HG03175 (cell line): ENCODE results near the gene OTUB1.
"Not testable (repeated sequence)": the region's sequence is repeated elsewhere in the genome, so short reads cannot be mapped to it uniquely, and the experiment has no call there.

Source experiments
- ATAC-seq: cut with Tn5 transposase; IDR thresholded peaks from one replicate; pipeline ENCODE4 v1.9.1; 2021; ENCODE audit warnings: mild to moderate bottlenecking, moderate library complexity; ENCODE audit not compliant: unreplicated experiment

Gene OTUB1, protein sequence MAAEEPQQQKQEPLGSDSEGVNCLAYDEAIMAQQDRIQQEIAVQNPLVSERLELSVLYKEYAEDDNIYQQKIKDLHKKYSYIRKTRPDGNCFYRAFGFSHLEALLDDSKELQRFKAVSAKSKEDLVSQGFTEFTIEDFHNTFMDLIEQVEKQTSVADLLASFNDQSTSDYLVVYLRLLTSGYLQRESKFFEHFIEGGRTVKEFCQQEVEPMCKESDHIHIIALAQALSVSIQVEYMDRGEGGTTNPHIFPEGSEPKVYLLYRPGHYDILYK

DNA sequence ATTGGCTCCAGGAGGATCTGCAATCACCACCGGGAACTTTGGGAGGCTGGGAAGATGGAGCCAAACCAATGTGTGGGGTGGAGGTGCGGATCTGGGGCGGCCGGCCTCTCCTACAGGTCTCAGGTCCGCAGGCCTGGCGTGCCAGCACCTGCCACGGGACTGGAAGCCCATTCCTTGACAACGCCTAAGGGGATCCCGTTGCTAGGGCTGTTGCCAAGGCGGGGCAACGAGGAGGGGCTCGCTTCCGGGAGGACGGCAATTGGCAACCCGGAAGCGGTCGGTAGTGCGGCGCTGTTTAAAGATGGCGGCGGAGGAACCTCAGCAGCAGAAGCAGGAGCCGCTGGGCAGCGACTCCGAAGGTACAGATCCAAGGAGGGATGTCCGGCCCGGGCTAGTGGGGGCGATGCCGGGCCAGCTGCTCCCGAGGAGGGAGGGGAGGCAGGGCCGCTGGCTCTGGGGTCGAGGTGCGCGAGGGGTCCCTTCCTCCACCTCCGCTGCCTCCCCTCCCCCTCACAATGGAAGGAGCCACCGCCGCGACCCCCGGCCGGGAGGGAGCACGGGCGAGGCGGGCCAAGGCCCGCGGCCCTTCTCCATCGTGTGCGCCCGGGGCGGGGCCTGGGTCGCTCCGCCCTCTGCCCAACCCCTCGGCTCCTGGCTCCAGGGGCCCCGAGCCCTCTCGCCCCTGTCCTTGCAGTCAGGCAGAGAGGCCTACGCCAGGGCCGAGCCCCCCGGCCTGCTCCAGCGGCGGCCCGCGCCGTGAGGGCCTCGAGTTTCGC, at the start of gene OTUB1:
Gene OTUB1, plus strand, starts transcription at position 283 of the 776 bp plus-strand sequence. Its CDS starts 19 bp downstream, at position 302.
- ATAC-seq, result peak; percentile 91

DNA sequence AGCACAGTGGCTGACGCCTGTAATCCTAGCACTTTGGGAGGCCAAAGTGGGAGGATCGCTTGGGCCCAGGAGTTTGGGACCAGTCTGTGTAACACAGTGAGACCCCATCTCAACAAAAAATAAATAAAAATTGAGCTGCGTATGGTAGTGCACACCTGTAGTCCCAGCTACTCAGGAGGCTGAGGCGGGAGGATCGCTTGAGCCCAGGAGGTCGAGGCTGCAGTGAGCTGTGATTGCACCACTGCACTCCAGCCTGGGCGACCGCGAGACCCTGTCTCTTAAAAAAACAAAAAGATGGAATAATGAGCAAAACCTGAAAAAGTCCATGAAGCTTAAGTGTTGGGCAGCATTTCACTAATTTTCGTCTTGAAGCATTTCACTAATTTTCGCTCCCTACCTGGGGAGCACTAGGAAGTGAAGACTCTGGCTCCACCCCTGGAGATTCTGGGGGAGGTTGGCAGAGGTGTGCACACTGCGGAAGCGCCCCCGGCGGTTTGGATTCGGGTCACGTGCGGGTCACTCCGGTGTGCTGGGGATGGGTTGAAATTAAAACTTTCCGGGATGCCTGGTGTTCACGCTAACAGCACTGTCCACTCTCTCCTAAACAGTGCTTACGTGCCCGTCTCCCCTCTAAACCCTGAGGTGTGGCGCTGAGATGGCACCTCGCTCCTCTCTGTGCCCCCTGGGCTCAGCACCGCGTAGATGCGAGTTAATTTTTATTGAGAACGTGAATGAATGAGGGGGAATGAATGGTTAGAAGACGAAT, 48.3 kb upstream of the OTUB1 start:
- peak; percentile 15 for ATAC-seq

DNA sequence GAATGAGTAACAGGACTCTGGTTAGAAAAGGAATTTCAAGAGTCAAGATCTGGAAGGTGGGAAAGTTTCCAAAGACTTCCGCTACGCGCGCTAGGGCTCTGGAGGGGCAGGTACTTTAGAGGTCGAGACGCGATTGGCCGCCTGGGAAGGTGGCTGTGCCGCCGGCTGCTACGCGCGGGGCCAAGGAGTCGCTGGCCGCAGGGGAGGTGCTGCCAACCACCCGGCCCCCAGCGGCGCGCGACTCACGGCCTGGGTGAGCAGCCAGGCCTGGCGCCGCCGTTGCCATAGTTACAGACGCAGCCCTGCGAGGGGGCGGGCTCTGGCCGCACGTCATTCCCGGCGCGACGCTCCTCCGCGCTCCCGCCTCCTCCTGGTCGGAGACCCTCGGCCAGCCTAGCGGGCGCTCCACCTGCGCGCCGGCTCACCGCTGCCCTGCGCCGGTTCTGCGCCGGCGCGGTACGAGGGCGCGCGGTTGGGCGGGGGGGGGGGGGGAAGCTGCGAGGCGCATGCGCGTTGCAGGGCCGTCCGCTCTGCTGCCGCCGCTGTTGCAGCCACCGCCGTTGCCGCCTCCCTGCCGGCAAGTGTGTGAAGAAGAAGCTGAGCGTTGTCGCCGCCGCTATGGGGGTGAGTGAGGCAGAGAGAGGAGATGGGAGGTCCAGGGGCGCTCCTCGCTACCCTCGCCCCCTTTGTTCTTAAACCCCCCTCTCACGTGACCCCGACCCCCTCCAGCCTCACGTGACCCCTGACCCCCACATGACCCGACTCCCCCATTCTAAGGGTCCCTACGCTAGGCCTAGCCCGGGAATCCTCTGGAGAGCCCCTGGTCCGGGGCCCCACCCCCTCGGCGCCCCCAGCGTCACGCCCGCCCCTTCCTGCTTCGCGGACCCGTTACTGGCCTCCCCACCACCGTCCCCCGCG, 47.5 kb upstream of the OTUB1 start, which contains the start of gene NAA40:
Gene NAA40, plus strand, starts transcription at position 524 of the 918 bp plus-strand sequence. Its CDS starts 95 bp downstream, at position 619.
- peak; percentile 88 for ATAC-seq

DNA sequence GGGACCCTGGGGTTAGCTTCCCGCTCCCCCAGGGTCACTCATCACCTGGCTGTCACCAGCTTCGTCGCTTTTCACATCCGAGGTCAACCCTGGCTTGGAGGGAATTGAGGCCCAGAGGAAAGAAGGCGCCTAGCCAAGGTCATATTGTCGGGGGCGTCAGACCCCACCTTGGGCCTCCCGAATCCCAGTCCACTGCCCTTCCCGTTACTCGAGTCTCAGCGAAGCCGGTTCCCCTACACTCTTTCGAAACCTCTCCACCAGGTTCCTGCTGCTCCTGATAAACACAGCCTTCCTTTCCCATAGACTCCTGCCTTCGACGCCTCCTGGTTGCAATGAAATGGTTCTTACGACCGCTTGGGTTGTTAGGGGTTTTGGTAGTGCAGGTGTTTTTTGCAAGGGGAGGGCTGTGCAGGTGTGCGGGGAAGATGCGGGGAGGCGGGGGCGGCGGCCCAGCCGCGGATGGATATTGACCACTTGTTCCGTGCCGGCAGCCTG, 46.8 kb upstream of the OTUB1 start:
- ATAC-seq, result peak; percentile 1

DNA sequence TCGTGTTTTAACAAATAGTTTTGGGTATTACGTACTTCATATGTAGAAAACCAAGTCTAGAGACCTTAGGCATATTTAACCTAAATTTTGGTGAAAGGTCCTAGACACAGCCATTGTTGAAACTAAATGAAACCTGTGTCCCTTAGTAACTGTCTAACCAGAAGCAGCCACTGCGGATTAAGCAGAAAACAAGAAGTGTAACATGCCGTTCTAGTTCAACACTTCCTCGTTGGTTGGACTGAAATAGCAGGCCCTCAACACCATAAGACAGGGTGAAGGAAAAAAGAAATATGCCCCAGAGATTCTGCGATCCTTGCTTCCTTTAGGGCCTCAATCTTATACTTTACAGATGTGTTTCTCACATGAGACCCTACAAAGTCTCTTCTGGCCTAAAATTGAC, 45.5 kb upstream of the OTUB1 start:
- no peak for ATAC-seq

DNA sequence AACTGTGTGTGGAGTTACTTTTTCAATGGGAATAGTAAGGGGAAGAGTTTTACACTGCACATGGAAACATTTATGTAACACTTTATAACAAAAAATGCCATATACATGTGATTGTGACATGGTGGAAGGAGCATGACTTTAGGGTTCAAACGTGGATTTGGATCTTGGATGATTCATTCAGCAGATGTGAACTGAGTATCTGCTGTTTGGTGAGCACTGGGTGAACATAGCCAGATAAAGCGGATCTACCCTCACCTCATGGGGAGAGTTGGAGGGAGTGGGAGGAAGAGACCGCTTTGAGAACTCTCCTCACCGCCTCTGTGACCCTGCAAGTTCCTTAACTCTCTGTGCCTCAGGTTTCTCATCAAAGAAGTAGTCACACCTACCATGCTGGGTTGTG, 44.3 kb upstream of the OTUB1 start:
- no peak for ATAC-seq

DNA sequence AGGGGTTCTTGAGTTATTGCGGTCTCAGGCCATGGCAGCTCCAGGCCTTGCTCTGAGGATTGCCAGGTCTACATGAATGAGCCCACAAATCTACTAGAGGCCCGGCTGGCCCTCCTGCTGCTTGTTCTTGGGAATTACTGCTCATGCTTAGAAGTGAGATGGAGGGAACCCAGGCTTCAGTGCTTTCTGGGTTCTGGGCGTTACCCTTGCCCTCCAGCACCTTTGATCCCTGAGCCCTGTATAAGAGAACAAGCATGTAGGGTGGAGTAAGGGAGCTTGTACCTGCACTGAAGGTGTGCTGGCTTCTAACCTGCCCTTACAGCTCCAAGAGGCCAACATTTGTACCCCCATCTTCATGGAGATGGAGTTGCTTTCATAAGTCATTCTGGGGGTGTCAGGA, 43.4 kb upstream of the OTUB1 start:
- ATAC-seq, result no peak

DNA sequence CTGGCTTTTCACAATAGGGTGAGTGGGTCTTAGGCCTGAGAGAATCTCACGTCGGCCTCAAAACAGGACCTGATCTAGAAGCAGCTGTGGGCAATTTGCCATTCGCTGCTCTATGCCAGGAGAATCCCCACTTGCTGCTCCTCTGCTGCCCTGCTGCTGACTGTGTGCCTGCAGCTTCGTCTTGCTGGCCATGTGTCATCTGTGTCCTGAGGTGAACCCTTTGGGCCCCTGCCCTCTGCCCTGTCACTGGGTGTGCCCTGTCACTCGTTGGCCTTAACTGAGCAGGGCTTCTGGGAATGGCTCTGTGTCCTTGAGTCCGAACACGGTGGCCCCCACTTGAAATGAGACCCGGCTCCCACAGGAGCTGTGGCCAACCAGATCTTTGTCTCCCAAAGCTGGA, 41.3 kb upstream of the OTUB1 start:
- no peak for ATAC-seq

DNA sequence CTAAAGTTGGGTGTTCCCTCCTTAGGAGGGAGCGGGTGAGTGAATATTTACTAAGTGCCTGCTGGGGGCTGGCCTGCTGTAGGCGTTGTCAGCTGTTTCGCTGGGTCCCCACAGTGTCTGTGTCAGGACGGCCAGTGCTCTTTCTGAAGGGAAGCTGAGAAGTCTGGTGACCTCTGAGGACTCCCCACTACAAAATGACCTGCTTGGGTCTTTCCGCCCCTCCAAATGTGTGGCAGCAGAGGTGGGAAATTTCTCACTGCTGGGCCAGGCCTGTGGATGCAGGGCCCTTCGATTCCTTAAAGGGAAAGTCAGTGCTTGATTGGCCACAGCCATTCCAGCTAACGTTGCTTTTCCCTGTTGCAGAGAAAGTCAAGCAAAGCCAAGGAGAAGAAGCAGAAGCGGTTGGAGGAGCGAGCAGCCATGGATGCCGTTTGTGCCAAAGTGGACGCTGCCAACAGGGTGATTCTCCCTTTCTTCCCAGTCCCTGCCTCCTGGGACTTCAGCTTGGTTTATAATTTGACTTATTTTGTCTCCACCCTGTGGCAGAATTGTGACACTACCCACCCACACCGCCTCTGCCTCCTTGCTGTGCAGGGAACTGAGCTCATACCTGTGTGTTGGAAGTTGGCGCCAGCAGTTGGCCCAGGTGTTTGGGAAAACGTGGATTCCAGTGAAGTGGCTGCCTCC, 40.6 kb upstream of the OTUB1 start:
- no peak for ATAC-seq

DNA sequence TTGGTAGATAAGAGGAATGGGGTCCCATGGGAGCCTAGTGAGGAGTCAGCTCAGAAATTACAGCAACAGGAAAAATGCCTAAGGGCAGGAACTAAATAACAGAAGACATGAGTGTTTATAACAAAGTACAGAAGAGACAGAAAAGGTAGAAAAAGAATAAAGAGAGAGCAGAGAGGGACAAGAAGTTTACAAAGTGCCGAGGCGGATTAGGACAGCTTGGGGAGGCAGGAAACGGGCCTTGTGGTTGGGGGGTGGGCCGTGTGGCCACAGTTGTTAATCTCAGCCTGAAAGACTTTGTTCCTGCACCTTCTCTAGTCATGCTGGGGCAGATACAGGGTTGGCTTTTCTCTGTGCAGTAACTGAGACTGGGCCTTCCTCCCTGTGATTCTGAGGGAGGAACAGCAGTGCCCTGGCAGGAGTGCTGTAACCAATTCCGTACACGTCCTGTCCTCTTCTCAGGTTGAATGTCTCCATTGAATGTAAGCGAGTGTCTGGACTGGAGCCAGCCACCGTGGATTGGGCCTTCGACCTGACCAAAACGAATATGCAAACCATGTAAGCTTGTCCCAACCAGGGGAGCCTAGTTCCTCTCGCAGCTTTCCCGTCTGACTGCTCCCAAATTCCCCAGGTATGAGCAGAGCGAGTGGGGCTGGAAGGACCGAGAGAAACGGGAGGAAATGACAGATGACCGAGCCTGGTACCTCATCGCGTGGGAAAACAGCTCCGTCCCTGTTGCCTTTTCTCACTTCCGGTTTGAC, 34.3 kb upstream of the OTUB1 start:
- ATAC-seq, result no peak

DNA sequence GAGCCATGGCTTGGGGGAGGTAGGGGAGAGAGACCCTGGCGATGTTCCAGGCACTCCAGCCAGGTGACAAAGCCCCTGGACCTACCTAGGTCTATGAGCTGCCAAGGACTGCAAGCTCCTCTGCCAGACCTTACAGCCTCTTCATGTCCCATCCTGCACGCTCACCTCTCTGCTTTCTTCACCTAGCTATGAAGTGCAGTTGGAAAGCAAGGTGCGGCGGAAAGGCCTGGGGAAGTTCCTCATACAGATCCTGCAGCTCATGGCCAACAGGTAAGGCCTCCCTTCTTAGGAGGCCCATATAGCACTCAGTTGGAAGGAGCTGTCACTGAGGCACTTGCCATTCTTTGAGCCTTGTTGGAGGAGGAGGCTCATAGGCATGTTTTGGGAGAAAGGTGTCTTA, 33.7 kb upstream of the OTUB1 start:
- ATAC-seq, result no peak

DNA sequence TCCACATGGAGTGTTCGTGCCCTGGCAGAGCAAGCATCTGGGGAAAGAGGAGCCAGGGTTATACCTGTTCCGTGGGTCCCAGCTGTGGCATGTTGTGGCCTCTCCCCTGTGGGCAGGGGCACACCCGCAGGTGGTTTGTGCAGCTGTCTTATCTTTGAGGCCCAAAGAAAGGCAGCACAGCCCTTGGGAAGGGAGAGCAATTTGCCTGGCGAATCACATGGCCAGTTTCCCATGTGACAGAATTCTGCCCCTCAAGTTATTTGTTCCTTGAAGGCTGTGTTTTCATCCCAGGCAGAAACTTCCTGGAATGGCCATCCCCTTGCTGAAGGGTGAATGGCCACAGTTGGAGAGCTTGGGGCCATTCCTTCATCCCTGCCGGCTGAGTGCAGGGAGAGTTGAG, 28.2 kb upstream of the OTUB1 start:
- no peak for ATAC-seq

DNA sequence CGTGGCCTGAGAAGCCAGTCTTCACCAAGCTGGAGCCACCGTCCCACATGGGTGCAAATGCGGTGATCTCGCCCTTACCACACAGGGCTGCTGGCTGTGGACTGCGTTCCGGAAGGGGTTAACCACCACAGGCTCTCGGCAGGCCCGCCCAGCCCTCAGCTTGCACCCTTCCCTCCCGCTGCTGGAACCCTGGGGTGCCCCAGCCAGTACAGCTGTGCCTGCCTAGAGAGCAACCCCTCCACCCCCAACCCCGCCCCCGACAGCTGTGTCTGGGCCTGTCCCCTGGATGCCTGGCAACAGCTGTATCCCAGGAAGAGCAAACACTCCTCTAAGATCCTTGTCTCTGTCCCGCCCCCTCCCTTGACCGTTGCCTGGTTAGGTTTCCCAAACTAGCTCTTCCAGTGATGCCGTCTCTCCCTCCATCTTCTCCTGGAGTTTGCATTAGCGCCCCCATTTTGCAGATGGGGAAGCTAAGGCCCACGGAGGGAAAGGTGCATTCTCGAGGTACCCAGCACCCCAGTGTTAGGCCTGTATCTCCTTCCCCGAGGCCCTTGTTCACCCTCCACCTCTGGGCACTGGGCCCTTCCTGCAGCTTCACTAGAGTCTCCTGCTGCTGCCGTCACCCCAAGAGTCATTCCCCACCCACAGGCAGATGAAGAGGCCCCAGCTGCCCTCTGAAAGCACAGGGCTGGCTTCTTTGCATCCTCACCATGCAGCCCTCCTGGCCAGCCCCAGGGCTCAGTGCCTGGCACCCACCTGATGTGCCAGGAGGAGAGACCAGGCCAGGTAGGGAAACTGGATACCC, 24.4 kb upstream of the OTUB1 start:
- no peak for ATAC-seq

DNA sequence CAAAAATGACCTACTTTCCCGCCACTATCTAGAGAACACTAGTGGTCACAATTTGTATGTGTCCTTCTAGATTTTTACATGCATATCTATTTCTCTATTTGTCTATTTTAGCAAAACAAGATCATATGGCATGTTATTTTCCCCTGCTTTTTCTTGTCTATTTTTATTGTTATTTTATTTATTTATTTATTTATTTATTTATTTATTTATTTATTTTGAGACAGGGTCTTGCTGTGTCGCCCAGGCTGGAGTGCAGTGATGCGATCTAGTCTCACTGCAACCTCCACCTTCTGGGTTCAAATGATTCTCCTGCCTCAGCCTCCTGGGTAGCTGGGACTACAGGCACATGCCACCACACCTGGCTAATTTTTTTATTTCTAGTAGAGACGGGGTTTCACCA, 22.3 kb upstream of the OTUB1 start:
- not testable (repeated sequence) for ATAC-seq

DNA sequence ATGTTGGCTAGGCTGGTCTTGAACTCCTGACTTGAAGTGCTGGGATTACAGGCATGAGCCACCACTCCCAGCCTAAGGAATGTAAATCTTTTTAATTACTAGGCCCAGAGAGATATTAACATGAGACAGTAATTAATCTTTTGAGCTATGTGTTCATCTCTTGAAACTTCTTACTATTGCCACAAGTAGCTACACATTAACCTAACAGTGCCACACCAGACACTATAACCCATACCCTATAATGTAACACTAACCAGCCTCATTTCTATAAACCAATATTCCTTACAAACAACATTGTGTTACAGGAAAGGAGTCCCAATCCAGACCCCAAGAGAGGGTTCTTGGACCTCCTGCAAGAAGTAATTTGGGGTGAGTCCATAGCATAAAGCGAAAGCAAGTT, 19.8 kb upstream of the OTUB1 start:
- no peak for ATAC-seq

DNA sequence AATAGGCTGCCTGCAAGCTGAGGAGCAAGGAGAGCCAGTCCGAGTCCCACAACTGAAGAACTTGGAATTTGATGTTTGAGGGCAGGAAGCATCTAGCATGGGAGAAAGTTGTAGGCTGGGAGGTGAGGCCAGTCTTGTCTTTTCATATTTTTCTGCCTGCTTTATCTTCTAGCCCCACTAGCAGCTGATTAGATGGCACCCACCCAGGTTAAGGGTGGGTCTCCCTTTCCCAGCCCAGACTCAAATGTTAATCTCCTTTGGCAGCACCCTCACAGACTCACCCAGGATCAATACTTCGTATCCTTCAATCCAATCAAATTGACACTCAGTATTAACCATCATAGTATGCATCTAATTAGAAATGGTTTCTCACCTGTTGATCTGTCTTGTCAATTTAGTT, 16.8 kb upstream of the OTUB1 start:
- ATAC-seq, result no peak

DNA sequence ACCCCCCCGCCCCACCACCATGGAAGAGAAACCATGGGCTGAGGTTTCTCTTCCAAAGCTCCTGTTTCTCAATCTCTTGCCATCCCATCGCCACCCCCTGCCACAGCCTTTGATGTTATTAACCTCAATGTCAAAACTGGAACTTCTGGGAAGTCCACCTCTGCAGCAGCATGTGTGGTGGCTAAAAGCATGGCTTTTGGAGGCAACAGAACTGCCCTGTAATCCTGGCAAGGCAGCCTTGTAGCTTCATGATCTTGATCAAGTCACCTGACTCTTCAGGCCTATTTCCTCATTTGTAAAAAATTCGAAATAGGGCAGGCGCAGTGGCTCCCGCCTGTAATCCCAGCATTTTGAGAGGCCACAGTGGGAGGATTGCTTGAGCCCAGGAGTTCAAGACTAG, 15.3 kb upstream of the OTUB1 start:
- ATAC-seq, result no peak

DNA sequence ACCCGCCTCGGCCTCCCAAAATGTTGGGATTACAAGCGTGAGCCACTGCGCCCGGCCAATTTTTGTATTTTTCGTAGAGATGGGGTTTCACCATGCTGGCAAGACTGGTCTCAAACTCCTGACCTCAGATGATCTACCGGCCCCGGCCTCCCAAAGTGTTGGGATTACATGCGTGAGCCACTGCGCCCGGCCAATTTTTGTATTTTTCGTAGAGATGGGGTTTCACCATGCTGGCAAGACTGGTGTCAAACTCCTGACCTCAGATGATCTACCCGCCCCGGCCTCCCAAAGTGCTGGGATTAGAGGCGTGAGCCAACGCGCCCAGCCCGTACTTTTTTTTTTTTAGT, 12.4 kb upstream of the OTUB1 start:
- not testable (repeated sequence) for ATAC-seq
